ENCODE results near the gene SKIC8.

DNA sequence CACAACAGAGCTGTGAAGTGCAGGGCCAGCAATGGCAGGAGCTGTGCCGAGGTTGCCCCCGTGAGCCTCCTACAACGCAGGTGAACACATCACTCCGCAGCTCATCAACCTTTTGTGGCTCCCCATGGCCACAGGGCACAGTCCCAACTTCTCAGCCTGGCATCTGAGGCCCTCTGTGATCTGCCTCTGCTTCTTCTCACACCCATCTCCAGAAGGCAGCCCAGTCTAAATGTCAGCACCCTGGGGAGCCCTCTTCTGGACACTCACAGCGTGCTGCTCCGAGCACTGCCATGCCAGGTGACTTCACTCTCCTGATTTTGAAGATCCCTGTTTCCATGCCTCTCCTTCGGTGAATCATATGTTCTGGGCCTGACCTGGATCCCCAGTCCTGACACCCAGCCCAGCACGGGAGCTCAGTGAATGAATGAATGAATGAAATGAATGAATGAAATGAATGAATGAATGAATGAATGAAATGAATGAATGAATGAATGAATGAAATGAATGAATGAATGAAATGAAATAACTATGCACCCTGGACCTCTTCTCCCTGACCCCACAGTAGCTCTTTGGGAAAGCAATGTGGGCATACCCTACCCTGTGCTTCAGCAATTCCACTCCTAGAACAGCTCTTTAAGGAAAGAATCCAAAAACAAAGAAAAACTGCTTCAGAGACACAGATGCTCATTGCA lies 17.9 kb upstream of the SKIC8 start:
- TF ChIP-seq, protein P1, sequence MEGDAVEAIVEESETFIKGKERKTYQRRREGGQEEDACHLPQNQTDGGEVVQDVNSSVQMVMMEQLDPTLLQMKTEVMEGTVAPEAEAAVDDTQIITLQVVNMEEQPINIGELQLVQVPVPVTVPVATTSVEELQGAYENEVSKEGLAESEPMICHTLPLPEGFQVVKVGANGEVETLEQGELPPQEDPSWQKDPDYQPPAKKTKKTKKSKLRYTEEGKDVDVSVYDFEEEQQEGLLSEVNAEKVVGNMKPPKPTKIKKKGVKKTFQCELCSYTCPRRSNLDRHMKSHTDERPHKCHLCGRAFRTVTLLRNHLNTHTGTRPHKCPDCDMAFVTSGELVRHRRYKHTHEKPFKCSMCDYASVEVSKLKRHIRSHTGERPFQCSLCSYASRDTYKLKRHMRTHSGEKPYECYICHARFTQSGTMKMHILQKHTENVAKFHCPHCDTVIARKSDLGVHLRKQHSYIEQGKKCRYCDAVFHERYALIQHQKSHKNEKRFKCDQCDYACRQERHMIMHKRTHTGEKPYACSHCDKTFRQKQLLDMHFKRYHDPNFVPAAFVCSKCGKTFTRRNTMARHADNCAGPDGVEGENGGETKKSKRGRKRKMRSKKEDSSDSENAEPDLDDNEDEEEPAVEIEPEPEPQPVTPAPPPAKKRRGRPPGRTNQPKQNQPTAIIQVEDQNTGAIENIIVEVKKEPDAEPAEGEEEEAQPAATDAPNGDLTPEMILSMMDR (conservative IDR thresholded peaks at IDR 0.05; ENCODE audit: low read length), result 0 out of 2 replicates have a peak, but pooled peaks have one; percentile 28
- no peak for TF ChIP-seq EZH2phosphoT487 (IDR thresholded peaks at IDR 0.05; ENCODE audit: borderline replicate concordance, low read depth, low read length)

Measured in OCI-LY7 (cell line).